GM12874 (cell line): ENCODE measurements around the gene HSD17B11.

Experiments used
- TF ChIP-seq, protein P1 (sequence below): IDR thresholded peaks from 2 replicates; pipeline ENCODE4 v1.5.1; 2011; ENCODE audit warnings: low read depth, mild to moderate bottlenecking, control low read depth, low read length, moderate library complexity; ENCODE audit not compliant: insufficient read depth

HSD17B11 gene

GRCh38 chr4:87423317-87424098, 32.5 kb upstream of the HSD17B11 start:
- TF ChIP-seq, protein P1, sequence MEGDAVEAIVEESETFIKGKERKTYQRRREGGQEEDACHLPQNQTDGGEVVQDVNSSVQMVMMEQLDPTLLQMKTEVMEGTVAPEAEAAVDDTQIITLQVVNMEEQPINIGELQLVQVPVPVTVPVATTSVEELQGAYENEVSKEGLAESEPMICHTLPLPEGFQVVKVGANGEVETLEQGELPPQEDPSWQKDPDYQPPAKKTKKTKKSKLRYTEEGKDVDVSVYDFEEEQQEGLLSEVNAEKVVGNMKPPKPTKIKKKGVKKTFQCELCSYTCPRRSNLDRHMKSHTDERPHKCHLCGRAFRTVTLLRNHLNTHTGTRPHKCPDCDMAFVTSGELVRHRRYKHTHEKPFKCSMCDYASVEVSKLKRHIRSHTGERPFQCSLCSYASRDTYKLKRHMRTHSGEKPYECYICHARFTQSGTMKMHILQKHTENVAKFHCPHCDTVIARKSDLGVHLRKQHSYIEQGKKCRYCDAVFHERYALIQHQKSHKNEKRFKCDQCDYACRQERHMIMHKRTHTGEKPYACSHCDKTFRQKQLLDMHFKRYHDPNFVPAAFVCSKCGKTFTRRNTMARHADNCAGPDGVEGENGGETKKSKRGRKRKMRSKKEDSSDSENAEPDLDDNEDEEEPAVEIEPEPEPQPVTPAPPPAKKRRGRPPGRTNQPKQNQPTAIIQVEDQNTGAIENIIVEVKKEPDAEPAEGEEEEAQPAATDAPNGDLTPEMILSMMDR: no peak

GRCh38 chr4:87422104-87423052, 31.4 kb upstream of the HSD17B11 start, which contains the start of gene NUDT9:
TSS of gene NUDT9 (plus strand) at chr4:87422573. CDS start at chr4:87422906, 333 bp downstream.
- TF ChIP-seq, protein P1: no peak

GRCh38 chr4:87420276-87420830, 29.4 kb upstream of the HSD17B11 start:
- TF ChIP-seq, protein P1: no peak

- TF ChIP-seq, protein P1: no peak
Observed at GRCh38 chr4:87419578-87420249, 28.7 kb upstream of the HSD17B11 start.

- TF ChIP-seq, protein P1: no peak
Observed at GRCh38 chr4:87416965-87417364, 26.0 kb upstream of the HSD17B11 start.

GRCh38 chr4:87414816-87415215, 23.8 kb upstream of the HSD17B11 start:
- TF ChIP-seq, protein P1: no peak
